ENCODE results near the gene FGGY.

GRCh38 chr1:59541891-59542290 lies 245.0 kb downstream of the FGGY start:
- TF ChIP-seq, protein P1, sequence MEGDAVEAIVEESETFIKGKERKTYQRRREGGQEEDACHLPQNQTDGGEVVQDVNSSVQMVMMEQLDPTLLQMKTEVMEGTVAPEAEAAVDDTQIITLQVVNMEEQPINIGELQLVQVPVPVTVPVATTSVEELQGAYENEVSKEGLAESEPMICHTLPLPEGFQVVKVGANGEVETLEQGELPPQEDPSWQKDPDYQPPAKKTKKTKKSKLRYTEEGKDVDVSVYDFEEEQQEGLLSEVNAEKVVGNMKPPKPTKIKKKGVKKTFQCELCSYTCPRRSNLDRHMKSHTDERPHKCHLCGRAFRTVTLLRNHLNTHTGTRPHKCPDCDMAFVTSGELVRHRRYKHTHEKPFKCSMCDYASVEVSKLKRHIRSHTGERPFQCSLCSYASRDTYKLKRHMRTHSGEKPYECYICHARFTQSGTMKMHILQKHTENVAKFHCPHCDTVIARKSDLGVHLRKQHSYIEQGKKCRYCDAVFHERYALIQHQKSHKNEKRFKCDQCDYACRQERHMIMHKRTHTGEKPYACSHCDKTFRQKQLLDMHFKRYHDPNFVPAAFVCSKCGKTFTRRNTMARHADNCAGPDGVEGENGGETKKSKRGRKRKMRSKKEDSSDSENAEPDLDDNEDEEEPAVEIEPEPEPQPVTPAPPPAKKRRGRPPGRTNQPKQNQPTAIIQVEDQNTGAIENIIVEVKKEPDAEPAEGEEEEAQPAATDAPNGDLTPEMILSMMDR (conservative IDR thresholded peaks at IDR 0.05 in 1 of 2, IDR thresholded peaks at IDR 0.05 in 1 of 2; ENCODE audit: extremely low read depth in 1 of 2, insufficient read depth in 1 of 2, low read depth in 1 of 2, low read length in 2 of 2): no peak
- no peak for TF ChIP-seq EZH2 (IDR thresholded peaks at IDR 0.05; ENCODE audit: borderline replicate concordance, low read length)
